NCI-H1417 (cell line): Measurements from ENCODE around the gene JAK1.

ENCODE experiments used
- DNase-seq, 3 experiments: peaks; one replicate each; lab custom pipeline; 2025; lab: John Stamatoyannopoulos, UW

The JAK1 gene

DNA sequence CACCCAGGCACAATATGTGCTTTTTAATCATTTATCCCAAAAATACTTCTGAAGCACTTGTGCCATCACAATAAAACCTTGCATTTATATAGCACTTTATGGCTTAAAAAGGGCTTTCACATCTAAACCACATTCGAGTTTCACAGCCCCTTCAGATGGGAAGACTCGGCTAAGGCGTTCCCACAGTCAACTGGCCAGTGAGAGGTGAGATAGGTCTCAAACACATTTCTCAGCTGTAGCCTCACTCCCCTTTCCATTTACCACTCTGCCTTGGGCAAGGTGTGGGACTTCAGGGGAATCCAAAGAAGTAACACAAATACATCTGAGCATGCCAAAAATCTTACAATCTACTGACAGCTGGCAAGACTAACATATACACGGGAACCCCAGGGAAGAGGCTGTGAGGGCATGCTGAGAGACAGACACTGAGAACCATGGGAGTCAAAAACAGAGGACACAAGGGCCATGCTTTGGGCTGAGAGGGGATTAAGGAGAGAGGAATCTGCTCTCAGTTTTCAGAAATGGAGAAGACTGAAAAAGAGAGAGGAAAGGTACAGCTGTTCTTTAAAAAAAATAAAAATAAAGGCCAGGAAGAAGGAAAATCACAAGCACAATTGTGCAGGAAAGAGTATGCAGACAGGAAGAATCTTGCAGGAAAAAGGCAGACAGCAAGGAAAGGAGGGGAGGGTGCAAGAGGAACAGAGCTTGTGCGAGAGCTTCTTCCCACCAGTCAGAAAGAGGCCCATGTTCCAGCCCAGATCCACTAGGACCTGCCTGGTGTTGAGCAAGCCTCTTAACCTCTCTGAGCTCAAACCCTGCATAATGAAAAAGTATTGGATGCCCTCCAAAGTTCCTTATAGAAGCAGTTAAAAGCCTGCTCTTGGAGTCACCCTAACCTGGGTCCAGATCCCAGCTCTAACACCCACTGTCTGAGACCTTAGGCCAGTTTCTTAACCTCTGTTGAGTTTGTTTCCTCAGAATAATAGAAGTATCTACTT, 73.5 kb downstream of the JAK1 start:
- no peak for DNase-seq

- DNase-seq = no peak
Observed at GRCh38 chr1:64891448-64891825, 74.9 kb downstream of the JAK1 start.

DNA sequence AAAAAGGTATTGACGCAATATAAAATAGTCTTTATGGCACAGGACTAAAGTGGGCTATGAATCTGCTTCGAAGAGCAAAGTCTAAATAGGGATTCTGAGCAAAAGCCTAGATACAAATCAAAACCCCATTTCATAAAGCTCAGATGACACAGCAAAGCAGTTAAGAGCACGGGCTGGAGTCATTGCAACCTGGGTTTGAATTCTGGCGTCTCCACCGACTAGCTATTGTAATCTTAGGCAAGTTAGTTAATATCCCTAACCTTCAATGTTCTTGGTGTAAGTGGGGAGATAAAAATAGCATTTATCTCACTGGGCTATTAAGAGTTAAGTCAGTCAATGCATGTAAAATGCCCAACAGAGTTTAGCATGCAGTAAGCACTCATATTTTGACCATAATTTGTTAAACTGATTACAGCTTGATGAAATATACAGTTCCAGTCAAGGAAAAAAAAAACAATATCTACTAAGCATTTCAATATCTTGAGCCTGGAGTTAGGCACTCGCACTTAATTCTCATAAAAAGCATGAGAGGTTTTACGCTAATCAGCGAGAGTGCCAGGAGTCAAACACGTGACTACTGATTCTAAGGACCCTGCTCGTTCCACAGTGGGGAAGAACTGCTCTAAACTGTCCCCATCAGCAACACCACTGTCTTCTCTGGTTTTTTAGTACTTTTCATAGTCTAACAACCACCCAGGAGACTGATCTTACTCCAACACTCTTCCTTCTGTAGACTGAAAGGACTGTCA, 75.5 kb downstream of the JAK1 start:
- DNase-seq = no peak

GRCh38 chr1:64887689-64888217, 78.6 kb downstream of the JAK1 start:
- DNase-seq = no peak

GRCh38 chr1:64886877-64887276, 79.5 kb downstream of the JAK1 start:
- DNase-seq = peak in 2 of 3 experiments; percentile 8 to 50

GRCh38 chr1:64885648-64886047, 80.7 kb downstream of the JAK1 start:
- DNase-seq = no peak

- no peak for DNase-seq
Observed at GRCh38 chr1:64884261-64885040, 81.9 kb downstream of the JAK1 start.

GRCh38 chr1:64882574-64883255, 83.6 kb downstream of the JAK1 start:
- no peak for DNase-seq

- no peak for DNase-seq
Observed at GRCh38 chr1:64881281-64881680, 85.1 kb downstream of the JAK1 start.

DNA sequence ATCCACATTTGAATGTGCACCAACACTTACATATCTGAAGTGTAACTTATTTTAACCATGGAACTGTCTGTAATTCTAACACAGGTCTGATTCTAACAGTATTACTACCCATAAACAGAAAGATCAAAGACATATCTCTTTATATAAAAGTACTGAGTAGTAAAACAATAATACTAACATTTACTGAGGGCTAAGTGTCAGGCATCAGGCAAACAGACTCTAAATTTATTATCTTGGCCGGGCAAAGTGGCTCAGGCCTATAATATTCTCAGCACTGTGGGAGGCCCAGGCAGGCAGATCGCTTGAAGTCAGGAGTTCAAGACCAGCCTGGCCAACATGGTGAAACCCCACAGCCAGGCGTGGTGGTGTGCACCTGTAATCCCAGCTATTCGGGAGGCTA, 85.9 kb downstream of the JAK1 start:
- DNase-seq = no peak

GRCh38 chr1:64878931-64879611, 87.3 kb downstream of the JAK1 start:
- no peak for DNase-seq

DNA sequence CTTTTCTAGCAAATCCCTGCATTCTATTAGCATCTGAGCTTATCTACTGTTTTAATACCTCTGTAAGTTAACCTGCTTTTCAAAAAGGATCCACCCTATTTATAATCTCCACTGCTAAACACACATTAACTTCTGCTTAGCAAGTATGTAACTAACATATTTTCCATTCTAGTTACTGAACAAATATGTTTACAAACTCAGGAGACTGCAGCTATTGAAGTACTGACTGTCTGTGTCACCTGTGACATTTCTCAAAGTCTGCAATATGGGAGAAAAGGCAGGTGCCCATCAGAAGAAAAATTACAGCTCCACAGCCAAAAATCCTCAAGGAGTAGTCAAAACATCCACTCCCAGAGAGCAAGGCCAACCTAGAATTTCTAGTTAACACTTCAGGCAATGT, 88.3 kb downstream of the JAK1 start:
- no peak for DNase-seq

DNA sequence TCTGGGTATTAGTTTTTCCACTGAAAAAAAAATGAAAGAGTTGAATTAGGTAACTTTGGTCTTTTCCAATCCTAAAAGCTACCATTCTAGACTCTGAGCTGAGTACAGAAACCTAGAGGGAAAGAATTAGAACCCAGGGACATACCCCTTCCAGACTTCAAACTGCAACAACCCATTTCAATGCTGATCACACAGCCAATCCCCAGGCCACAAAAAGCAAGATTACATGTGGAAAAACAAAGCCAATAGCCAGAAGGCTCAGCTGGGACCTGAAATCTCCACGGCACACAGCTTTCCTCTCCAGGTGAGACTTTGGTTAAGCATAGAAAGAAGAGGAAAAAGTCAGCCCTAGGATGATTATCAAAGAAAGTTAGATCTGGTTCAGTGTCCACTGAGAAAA, 88.8 kb downstream of the JAK1 start:
- no peak for DNase-seq

GRCh38 chr1:64877151-64877550, 89.2 kb downstream of the JAK1 start:
- DNase-seq = no peak

DNA sequence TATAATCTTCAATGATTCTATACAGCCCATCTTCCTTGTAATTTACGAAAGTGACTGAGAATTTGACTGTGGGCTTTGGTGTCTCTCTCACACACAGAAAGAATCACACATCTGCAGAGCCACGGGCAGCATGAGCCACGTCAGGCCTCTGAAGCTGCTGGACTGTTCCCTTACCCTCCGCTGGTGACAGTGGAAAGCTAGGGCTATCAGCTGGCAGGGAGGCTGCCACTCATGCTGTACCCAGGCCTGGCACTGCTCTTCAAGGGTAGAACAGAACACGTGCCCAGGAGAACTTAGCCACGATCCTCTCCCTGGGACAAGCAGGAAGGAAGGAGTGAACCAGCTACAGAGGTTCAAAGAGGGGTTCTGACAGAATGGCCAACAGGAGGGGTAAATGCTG, 90.7 kb downstream of the JAK1 start:
- DNase-seq = no peak

DNA sequence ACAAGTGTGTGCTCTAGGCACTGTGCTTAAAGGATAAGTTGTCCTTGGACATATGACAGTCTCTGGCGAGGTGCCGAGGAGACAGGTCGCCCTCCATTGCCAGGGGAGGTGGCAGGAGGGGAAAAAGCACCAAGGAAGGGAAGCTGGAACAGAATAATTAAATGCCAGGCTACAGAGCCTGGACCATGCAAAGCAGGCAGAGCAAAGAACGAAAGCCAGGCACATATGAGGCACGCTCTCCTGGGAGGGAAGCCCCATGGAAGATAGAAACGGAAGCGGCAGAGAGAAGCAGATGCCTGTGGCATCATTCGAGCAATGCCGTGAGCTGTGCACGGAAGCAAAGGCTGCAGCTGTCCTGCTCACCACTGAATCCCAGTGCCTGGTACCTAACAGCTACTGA, 91.2 kb downstream of the JAK1 start:
- no peak for DNase-seq

DNA sequence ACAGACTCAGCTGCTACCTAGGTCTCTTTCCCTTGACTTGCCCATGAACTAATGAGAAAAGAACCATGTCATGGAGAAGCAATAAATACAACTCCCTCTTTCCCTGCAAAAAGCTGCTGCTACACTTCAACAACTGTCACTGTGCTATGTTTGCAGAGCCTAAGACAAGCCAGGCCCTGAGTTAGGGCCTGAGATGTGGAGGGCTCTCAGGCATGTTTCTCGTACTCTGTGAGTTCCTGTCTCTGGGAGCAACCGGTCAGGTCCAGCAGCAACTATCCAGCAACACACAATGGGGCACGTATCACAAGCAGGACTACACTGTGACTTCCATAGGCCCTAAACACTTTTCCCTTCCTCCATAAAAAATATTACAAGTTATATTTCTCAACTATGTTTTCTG, 91.7 kb downstream of the JAK1 start:
- no peak for DNase-seq

- DNase-seq = no peak
Observed at GRCh38 chr1:64873576-64873975, 92.8 kb downstream of the JAK1 start.

DNA sequence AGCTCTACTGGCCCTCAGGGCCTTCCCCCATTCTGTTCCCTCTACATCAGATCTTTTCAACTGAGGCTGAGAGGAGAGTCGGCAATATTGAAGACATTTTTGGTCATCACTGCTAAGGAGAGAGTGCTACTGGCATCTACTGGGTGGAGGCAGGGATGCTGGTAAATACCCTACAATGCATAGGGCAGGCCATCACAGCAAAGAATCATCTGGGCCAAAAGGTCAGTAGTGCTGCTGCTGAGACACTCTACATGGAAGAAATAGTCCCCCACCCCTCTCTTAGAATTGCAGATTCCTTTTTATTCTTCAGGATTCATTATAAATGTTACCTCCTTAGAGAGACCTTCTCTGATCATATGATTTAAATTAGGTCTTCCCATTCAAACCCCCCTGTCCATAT, 94.3 kb downstream of the JAK1 start:
- no peak for DNase-seq

- DNase-seq = no peak
Observed at GRCh38 chr1:64871256-64871655, 95.1 kb downstream of the JAK1 start.

- DNase-seq = no peak
Observed at GRCh38 chr1:64867266-64867665, 99.1 kb downstream of the JAK1 start.
